A673 (cell line): Measurements from ENCODE around the gene SERGEF.

Source experiments
- EZH2 ChIP-seq: fragments of 200-600 bp; sonication (generic); IDR thresholded peaks from 2 replicates; pipeline ENCODE4 v1.6.1; 2017; ENCODE audit warnings: borderline replicate concordance, low read depth, mild to moderate bottlenecking, mixed read lengths, antibody characterized with exemption, low read length; ENCODE audit not compliant: poor library complexity, severe bottlenecking
- TF ChIP-seq, protein P1 (sequence below): fragments of 300-800, 200-600 bp; sonication (generic); conservative IDR thresholded peaks from 2 replicates; pipeline ENCODE4 v1.5.1; 2017; ENCODE audit warnings: low read depth, mild to moderate bottlenecking, antibody characterized with exemption, low read length, moderate library complexity, mixed read lengths

DNA sequence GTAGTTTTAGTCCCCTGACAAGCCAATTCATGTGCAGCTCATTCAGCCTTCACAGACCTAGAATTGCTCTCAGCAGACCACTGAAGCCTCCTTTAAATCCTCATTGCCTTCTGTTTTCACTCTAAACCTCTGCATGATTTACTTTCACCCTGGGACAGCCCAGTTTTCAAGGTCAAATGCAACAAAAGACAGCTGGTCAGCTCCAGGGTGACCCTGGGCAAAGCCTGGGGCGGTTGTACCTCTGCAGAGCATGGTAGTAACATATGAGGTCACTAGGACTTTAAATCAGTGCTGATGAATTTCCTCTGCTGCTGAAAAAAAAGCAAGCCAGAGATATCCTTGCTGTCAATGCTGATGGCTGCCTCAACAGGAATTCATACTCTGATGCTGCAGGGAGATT, 62.2 kb downstream of the SERGEF start:
- TF ChIP-seq, protein P1, sequence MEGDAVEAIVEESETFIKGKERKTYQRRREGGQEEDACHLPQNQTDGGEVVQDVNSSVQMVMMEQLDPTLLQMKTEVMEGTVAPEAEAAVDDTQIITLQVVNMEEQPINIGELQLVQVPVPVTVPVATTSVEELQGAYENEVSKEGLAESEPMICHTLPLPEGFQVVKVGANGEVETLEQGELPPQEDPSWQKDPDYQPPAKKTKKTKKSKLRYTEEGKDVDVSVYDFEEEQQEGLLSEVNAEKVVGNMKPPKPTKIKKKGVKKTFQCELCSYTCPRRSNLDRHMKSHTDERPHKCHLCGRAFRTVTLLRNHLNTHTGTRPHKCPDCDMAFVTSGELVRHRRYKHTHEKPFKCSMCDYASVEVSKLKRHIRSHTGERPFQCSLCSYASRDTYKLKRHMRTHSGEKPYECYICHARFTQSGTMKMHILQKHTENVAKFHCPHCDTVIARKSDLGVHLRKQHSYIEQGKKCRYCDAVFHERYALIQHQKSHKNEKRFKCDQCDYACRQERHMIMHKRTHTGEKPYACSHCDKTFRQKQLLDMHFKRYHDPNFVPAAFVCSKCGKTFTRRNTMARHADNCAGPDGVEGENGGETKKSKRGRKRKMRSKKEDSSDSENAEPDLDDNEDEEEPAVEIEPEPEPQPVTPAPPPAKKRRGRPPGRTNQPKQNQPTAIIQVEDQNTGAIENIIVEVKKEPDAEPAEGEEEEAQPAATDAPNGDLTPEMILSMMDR: no peak
- TF ChIP-seq EZH2: no peak
